ENCODE measurements around the gene GALR3. TPM values are rescaled to one million over a fixed set of nuclear protein-coding genes. Genes with fewer than 3 reads are reported as not detected.
A peak's percentile ranks its signal among the peaks of the same experiment; 100 is the strongest.

The GALR3 gene
- total RNA-seq, 1 donor from 2014 or later = not detected

DNA sequence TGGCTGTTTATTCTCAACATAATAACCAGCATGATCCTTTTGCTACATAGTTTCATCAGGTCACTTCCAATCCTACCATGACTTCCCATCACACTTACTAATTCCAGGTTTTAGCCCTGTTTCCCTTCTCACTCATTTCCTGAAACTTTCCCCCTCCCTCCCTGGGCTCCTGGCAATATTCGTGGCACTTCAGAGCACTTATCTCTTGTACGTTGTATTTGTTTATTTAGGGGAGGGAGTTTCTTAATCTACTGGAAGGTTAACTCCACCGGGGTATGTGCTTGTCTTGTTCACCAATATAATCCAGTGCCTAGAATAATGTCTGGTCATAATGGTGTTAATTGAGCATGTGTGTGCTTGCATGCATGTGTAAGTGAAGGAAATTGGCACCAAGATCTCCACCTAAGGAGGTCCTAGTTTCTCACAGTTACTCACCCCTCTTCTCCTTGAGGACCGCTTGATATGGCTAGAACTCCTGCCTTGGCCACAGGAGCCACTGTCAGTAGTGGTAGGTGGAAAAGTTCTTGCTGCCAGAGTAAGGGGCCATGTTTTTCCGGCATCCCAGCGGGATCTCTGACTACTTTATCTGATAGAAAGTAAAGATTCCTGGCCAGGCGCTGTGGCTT lies 37.7 kb downstream of the GALR3 start:
- H3K4me3 ChIP-seq (ENCODE audit: insufficient read depth, low read depth, low read length) = no peak overlapping the region
- no peaks in the 10 kb centered on the region for H3K27me3 Mint-ChIP-seq (ENCODE audit: low read depth, unreplicated experiment)
- no peaks in the 10 kb centered on the region for H3K9me3 Mint-ChIP-seq (ENCODE audit: unreplicated experiment)
- peaks cover 39% of the 10 kb centered on the region for H3K79me2 ChIP-seq (ENCODE audit: insufficient read depth, low read length)
- peak overlapping the region; percentile 25 for H3K27ac ChIP-seq (ENCODE audit: low read depth, low read length)
- peaks cover 53% of the 10 kb centered on the region for H3K36me3 ChIP-seq (ENCODE audit: insufficient read depth, low read length)
- no peak overlapping the region for H2AFZ ChIP-seq (ENCODE audit: low read depth, low read length)
- H3K9me3 ChIP-seq (ENCODE audit: insufficient read depth, low read depth, low read length) = no peaks in the 10 kb centered on the region
- no peak for DNase-seq (ENCODE audit: low read depth)
- peak overlapping the region; percentile 23 for H3K9ac ChIP-seq (ENCODE audit: low read length)
- peaks cover 17% of the 10 kb centered on the region for H3K4me1 Mint-ChIP-seq (ENCODE audit: low read depth, unreplicated experiment)
- no peak overlapping the region for H3K4me2 ChIP-seq (ENCODE audit: low read length)
- no peak for FAIRE-seq
- peaks cover 22% of the 10 kb centered on the region for H3K36me3 Mint-ChIP-seq (ENCODE audit: low read depth, unreplicated experiment)
- no peaks in the 10 kb centered on the region for H3K27me3 ChIP-seq (ENCODE audit: insufficient read depth, low read length)
- peak overlapping the region; percentile 89 for H3K27ac Mint-ChIP-seq (ENCODE audit: unreplicated experiment)
- TF ChIP-seq, protein P1, sequence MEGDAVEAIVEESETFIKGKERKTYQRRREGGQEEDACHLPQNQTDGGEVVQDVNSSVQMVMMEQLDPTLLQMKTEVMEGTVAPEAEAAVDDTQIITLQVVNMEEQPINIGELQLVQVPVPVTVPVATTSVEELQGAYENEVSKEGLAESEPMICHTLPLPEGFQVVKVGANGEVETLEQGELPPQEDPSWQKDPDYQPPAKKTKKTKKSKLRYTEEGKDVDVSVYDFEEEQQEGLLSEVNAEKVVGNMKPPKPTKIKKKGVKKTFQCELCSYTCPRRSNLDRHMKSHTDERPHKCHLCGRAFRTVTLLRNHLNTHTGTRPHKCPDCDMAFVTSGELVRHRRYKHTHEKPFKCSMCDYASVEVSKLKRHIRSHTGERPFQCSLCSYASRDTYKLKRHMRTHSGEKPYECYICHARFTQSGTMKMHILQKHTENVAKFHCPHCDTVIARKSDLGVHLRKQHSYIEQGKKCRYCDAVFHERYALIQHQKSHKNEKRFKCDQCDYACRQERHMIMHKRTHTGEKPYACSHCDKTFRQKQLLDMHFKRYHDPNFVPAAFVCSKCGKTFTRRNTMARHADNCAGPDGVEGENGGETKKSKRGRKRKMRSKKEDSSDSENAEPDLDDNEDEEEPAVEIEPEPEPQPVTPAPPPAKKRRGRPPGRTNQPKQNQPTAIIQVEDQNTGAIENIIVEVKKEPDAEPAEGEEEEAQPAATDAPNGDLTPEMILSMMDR (IDR thresholded peaks at IDR 0.05; ENCODE audit: insufficient read depth, low read depth, low read length) = no peak
- TF ChIP-seq EZH2 (IDR thresholded peaks at IDR 0.05; ENCODE audit: insufficient read depth, low read length) = no peak
- peaks cover 55% of the 10 kb centered on the region for H4K20me1 ChIP-seq (ENCODE audit: insufficient read depth, low read length)
- peaks cover 12% of the 10 kb centered on the region for H3K4me1 ChIP-seq (ENCODE audit: insufficient read depth, low read length)
- H3K4me3 Mint-ChIP-seq (ENCODE audit: unreplicated experiment) = no peak overlapping the region

DNA sequence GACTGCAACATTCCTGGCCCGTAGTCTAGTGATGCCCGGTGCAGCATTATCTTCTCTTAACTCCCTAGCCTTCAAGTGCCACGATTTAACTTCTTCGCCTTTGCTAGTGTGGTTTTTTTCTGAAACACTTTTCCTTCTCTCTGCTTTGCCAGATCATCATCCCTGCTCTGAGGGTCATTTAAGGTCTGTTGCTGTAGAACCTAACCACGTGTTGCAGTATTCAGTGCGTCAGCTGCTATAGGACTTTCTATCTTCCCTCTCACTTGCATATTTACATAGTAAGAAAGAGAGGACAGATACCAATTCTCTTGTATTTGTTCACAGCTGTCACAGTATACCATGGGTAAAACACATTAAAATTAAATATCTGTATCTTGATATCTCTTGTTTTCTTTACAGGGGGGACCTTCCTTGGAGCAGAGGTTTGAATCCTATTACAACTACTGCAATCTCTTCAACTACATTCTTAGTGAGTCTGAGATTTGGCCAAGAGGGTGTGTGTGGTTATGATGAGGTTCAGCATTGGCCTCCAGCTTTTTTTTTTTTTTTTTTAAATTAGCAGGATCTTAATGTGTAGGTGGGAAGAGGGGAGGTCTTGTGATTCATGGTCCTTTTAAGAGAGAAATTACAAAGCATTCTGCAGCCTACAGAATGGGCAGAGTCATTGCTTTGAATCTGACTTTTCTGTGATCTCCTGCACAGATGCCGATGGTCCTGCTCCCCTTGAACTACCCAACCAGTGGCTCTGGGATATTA lies 39.6 kb downstream of the GALR3 start:
- peak overlapping the region; percentile 28 for H3K27ac ChIP-seq (ENCODE audit: low read depth, low read length)
- FAIRE-seq = no peak

More for the DNA sequence above, 39.6 kb downstream of the GALR3 start:
- H3K4me3 ChIP-seq (ENCODE audit: insufficient read depth, low read depth, low read length) = no peak overlapping the region
- TF ChIP-seq, protein P1 (IDR thresholded peaks at IDR 0.05; ENCODE audit: insufficient read depth, low read depth, low read length) = no peak
- no peak for TF ChIP-seq EZH2 (IDR thresholded peaks at IDR 0.05; ENCODE audit: insufficient read depth, low read length)
- no peaks in the 10 kb centered on the region for H3K27me3 ChIP-seq (ENCODE audit: insufficient read depth, low read length)
- Mint-ChIP-seq H3K36me3 (ENCODE audit: low read depth, unreplicated experiment) (peaks cover 22% of the 10 kb centered on the region), H3K27me3 (ENCODE audit: low read depth, unreplicated experiment) (no peaks in the 10 kb centered on the region), H3K9me3 (ENCODE audit: unreplicated experiment) (no peaks in the 10 kb centered on the region), H3K27ac (ENCODE audit: unreplicated experiment) (peak overlapping the region; percentile 8), H3K4me1 (ENCODE audit: low read depth, unreplicated experiment) (peaks cover 17% of the 10 kb centered on the region), H3K4me3 (ENCODE audit: unreplicated experiment) (no peak overlapping the region)
- peaks cover 61% of the 10 kb centered on the region for H3K36me3 ChIP-seq (ENCODE audit: insufficient read depth, low read length)
- no peaks in the 10 kb centered on the region for H3K9me3 ChIP-seq (ENCODE audit: insufficient read depth, low read depth, low read length)
- peaks cover 33% of the 10 kb centered on the region for H3K79me2 ChIP-seq (ENCODE audit: insufficient read depth, low read length)
- DNase-seq (ENCODE audit: low read depth) = peak; percentile 60
- no peak overlapping the region for H2AFZ ChIP-seq (ENCODE audit: low read depth, low read length)
- H3K9ac ChIP-seq (ENCODE audit: low read length) = peak overlapping the region; percentile 17
- H3K4me2 ChIP-seq (ENCODE audit: low read length) = peak overlapping the region; percentile 39
- peaks cover 65% of the 10 kb centered on the region for H4K20me1 ChIP-seq (ENCODE audit: insufficient read depth, low read length)
- peaks cover 12% of the 10 kb centered on the region for H3K4me1 ChIP-seq (ENCODE audit: insufficient read depth, low read length)

All from astrocyte (in vitro differentiated cells and primary cell).